HG02884 (cell line): ENCODE results near the gene TSPAN31.

Experiments used
- ATAC-seq: cut with Tn5 transposase; IDR thresholded peaks from one replicate; pipeline ENCODE4 v1.9.1; 2021; ENCODE audit warnings: mild to moderate bottlenecking, moderate library complexity; ENCODE audit not compliant: unreplicated experiment

The TSPAN31 gene

DNA sequence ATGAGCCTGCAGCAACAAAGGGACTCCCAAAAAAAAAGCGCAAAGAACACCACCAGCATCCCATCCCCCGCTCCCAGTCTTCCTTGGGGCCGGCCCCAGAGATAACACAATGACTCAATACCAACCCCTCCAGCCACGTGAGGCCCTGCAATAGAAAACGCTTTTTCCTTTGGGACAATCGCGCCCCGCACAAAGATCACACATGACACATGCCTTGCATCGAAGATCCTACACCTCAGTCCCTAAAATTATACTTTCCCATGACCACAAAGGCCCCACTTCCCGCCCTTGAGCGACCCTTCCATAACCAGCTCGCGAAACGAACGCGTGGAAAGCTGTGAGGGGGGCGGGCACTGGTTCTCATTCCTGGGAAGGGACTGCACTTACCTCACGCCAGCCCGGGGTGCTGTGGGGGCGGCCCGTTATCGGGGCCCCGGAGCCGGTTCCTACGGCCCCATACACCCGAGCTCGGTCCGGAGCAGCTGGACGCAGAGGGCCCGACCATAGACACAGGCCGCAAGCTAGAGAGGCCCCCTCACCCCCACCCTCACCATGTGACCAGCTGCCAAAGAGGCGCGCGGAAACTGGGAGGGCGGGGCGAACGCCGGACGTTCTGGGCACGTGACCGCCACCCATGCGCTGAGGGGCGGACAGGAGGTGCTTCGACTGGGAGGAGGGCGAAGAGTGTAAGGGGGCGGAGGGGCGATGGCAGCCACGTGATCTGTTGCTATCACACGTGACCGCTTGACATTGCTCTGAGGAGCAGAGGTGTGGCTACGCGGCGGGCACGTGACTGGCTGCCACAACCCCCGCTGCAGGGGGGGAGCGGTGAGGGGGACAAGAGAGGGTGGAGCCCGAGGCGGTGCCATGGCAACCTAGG lies 7.2 kb downstream of the TSPAN31 start, which contains the start of gene CDK4:
TSS of gene CDK4 (minus strand) at position 523 of the 880 bp plus-strand sequence. CDS start 593 bp downstream, outside the sequence.
- peak; percentile 56 for ATAC-seq

DNA sequence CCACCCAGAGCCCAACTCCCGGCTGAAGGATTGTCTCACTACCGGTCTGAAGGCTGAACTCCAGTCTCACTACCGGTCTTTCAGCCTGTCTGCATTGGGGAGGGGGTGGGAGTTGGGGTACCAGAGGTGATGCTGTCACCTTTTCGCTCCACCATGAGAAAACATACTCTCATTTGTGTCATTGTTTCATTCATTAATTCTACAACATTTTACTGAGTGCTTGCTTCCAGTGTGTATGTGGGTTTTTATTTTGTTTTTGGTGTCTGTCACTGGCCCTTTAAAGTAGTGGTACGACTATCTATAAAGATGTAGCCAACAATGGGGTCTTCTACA lies 7.8 kb downstream of the TSPAN31 start:
- ATAC-seq: no peak

DNA sequence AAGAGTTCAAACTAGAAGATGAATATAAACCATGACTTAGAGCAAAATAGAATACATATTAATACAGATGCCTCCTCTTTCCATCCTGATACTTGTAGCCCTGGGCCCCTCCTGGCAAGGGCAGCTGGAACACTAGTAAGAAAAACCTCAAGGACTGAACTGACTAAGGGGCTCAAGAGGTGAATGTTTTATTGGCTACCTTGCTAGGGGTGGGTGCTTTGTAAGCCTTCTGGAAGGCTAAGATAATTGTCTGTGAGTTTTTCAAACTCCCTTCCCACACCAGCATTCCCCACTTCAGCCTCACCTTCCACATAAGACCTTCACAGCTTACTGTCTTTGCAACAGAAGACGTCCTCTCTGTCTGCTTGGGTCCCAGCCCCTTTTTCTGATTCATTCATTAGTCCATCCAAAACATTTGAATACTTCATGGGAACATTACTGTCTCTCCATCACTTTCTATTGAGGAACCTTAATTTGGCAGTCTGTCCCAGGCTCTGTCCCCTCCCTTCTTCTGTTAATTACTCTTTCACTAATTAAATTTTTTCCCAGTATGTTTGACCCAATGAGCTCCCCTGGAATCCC lies 9.0 kb downstream of the TSPAN31 start:
- no peak for ATAC-seq

DNA sequence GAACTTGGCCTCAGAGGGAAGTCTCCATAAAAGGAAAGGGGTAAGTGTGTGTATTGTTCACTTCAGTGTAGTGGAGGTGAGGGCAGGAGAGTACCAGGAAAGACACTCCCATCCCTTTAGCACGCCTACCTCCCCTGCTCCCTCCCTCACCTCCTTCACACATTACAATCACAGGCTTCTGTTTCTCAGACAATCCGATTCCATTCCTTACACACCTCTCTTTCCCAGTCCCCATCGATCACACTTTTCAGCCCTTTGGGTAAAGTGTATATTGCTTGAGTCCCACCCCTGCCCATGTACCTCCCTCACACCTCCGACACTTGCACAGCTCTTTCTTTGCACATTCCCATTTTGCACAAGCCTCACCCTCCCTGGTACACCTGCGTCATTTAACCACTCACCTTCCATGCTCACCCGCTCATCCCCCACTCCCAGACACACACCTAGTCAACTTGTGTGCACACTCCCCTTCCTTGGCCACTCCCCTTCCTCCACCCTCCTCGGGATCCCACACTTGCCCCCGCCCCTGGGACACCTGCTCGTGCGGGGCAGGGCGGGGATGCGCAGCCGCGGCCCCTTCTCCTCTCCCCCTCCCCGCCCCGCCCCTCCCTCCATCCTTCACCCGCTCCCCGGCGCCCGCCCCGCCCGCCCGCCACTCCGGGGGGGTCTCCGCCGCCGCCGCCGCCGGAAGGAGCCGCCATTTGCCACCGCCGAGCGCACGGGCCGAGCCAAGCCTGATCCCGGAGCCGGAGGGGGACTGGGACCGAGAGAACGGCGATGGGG lies 9.8 kb downstream of the TSPAN31 start, which contains the start of gene MARCHF9:
TSS of gene MARCHF9 (plus strand) at position 693 of the 783 bp plus-strand sequence. CDS start 426 bp downstream, outside the sequence.
- ATAC-seq: peak; percentile 34

- ATAC-seq: no peak
Observed at GRCh38 chr12:57755194-57755453, 10.3 kb downstream of the TSPAN31 start.

DNA sequence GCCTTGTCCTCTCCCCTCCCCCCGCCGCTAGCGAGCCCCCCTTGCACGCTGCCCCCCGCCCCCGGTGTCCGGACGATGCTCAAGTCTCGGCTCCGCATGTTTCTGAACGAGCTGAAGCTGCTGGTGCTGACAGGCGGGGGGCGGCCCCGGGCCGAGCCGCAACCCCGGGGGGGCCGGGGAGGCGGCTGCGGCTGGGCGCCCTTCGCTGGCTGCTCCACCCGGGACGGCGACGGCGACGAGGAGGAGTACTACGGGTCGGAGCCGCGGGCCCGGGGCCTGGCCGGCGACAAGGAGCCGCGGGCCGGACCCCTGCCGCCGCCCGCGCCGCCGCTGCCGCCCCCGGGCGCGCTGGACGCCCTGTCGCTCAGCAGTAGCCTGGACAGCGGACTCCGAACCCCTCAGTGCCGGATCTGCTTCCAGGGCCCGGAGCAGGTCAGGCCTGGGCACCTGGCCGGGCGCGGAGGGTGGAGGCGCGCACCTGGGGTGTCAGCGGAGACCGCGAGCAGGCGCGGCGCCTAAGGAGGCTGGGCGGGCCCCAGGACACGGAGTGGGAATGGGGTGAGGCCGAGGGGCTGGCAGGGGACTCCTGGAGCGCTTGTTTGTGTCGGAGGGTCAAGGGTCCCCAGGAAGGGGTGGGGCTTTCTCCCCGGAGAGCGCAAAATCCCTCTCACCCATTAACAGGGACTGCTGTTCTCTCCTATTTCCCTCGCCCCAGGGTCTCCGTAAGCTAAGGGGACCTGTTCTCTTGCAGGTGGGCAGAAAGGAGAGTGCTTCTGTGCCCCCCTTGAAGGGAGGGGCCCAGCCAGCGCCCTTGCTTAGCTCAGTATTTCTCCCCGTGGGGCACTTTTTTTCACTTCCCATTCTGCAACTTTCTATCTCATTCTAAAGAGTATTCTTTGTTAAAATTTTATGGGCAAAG lies 10.9 kb downstream of the TSPAN31 start:
- ATAC-seq: no peak

DNA sequence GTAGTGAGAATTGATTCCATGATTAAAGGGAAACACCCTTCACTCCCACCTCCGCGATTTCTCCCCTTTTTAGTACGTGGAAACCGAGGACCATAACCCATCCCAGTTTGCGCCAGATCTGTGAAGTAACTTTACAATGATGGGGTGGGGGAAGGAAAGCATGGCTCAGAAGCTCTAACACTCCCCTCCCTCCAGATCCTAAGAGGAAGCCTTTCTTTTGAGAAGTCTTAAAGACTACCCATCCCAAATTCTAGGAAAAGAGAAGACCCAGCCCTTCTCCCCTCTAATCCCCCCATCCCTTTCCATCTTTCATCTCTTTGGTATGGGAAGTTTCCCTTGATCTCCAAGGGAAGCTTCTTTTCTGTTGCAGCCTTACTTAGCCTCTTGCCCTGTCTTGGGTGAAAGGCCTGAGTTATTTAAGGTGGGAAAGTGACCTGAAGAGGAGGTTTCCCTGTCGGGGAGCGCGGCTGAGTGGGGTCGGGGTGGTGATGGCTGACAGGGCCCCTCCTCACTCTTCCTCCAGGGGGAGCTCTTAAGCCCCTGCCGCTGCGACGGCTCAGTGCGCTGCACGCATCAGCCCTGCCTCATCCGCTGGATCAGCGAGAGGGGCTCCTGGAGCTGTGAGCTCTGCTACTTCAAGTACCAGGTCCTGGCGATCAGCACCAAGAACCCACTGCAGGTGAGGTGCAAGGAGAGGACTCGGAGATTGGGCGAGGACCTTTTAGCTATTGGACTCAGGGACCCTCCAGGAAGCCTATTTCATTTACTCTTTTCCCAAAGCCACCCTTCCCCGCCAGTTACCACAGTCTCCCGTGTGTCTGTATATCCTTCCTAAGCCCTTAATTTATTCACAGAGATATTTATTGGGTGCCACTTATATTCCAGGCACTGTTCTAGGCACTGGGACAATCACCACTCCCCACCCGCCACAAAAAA lies 11.8 kb downstream of the TSPAN31 start:
- ATAC-seq: no peak

DNA sequence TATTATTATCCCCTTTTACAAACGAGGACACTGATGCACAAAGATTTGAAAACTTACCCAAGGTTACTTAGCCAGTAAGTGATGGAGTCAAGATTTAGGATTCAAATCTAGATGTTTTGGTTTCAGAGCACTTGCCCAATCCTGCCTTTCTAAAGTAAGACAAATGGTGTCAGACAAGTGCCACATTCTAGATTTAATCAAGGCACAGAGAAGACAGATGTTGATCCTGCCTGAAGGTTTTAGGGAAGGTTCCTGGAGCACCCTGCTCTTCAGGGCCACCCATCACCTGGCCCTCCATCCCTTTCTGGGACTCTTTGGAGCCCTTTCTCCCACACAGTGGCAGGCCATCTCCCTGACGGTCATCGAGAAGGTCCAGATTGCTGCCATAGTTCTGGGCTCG lies 12.9 kb downstream of the TSPAN31 start:
- ATAC-seq: no peak

GRCh38 chr12:57758552-57759359 lies 13.9 kb downstream of the TSPAN31 start:
- ATAC-seq: no peak

DNA sequence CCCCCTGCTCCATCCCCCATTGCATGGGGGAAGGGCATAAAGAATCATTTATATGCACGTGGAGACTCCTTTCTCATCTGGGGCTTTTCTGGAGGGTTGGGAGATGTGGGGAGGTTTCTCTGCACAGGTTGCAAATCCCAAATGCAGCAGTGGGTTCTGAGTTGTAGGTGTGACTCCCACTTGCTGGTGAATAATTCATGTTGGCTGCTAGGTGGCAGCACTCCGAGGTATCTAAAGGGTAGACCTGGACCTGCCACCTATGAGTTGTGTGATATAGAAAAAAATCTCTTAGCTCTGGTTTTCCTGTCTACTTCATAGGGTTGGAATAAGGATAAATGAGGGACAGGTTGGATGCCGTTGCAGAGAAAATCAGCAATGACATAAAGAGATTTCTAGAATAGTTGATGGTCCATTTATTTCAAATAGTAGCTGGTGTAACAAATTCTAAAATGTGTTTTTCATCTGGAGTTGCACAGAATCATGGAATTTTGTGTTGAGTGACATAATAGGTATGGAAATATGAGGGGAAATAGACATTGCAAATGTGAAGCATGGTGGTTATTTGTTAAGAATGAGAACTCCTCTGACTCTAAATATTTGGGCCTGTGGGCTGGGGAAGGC lies 14.6 kb downstream of the TSPAN31 start:
- ATAC-seq: no peak

GRCh38 chr12:57760347-57760982 lies 15.6 kb downstream of the TSPAN31 start:
- no peak for ATAC-seq

DNA sequence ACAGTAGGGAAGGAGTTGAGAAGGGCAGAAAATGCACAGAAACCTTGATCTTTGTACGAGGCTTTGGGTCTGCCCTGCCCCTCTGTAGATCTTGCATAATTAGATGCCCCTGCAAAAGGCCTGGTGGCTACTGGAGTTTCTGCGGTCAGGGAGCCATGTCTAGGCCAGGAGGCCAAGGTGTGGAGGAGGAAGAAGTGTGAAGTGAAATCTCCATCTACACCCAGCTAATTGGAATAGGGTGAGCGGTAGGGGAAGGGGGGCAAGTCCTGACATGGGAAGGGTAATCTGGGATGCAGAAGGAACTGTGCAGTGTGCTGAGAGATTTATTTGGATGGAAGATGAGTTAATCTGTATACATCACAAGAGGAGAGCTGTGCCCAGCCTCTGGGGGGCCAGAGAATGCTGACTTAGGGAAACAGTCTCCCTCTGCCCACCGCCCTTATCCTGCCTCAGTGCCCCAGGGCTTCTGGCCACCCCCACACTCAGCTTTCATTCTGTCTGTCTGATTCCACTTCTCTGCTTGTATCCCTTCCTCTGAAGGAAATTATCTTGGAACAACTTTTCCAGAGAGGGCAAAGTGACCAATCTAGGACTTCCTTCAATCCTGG lies 16.7 kb downstream of the TSPAN31 start:
- no peak for ATAC-seq

- ATAC-seq: no peak
Observed at GRCh38 chr12:57762463-57762862, 17.6 kb downstream of the TSPAN31 start.

- no peak for ATAC-seq
Observed at GRCh38 chr12:57763881-57764661, 19.2 kb downstream of the TSPAN31 start.

DNA sequence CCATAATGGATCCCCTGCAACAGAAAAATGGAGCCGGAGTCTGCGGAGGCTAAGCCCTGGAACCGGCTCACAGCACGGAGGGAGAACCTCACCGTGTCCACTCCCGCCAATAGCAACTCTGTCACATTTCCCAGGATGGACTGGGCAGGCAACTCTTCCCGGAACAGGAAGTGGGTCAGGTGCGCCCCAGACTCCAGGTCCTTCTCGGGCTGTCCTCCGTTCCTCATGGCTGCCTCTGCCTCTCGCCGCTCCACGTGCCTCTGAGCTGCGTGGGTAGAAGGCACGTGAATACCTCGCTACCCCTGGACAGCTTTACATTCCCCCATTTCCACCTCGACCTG lies 19.8 kb downstream of the TSPAN31 start:
- ATAC-seq: no peak

- peak; percentile 46 for ATAC-seq
Observed at GRCh38 chr12:57765003-57765697, 20.3 kb downstream of the TSPAN31 start.
